ENCODE measurements around the gene SHROOM2. TPM values are rescaled to one million over a fixed set of nuclear protein-coding genes. Genes with fewer than 3 reads are reported as not detected.

Gene SHROOM2
- total and polyA plus RNA-seq, 10 donors, result 0.21 to 3.7 (median 1.6) TPM

- Histone ChIP-seq H3K4me1 (no peaks in the 10 kb centered on the region), H3K36me3 (no peaks in the 10 kb centered on the region), H3K4me3 (no peak overlapping the region), H3K27me3 (replicated peaks in 1 of 7) (peaks cover 0 to 7% (median 0%) of the 10 kb centered on the region in 7 donors), H3K9me3 (no peaks in the 10 kb centered on the region), H3K27ac (no peak overlapping the region)
- intact Hi-C loops (cut with DNase I; ENCODE audit: low total_unique reads), result no loop called here
- no peak for DNase-seq
- TF ChIP-seq POLR2AphosphoS5 (IDR thresholded peaks at IDR 0.05), result no peak
- TF ChIP-seq, protein P1, sequence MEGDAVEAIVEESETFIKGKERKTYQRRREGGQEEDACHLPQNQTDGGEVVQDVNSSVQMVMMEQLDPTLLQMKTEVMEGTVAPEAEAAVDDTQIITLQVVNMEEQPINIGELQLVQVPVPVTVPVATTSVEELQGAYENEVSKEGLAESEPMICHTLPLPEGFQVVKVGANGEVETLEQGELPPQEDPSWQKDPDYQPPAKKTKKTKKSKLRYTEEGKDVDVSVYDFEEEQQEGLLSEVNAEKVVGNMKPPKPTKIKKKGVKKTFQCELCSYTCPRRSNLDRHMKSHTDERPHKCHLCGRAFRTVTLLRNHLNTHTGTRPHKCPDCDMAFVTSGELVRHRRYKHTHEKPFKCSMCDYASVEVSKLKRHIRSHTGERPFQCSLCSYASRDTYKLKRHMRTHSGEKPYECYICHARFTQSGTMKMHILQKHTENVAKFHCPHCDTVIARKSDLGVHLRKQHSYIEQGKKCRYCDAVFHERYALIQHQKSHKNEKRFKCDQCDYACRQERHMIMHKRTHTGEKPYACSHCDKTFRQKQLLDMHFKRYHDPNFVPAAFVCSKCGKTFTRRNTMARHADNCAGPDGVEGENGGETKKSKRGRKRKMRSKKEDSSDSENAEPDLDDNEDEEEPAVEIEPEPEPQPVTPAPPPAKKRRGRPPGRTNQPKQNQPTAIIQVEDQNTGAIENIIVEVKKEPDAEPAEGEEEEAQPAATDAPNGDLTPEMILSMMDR (IDR thresholded peaks at IDR 0.05 in 8 of 11, conservative IDR thresholded peaks at IDR 0.05 in 3 of 11), result no peak
- TF ChIP-seq POLR2A (IDR thresholded peaks at IDR 0.05), result no peak
- 85 to 95% (median 93%) methylated on average over 4 to 8 of the region's 8 CpGs for WGBS, 5 donors
Measured at GRCh38 chrX:9825966-9826365, 39.7 kb downstream of the SHROOM2 start.

- peaks cover 0 to 4% (median 0%) of the 10 kb centered on the region in 7 donors for H3K27me3 ChIP-seq (replicated peaks in 1 of 7)
- DNase-seq, result no peak
- H3K9me3 ChIP-seq, result no peaks in the 10 kb centered on the region
- H3K4me3 ChIP-seq, result no peak overlapping the region
- no peaks in the 10 kb centered on the region for H3K36me3 ChIP-seq
- peaks cover 0 to 3% (median 0%) of the 10 kb centered on the region in 6 donors for H3K4me1 ChIP-seq
- intact Hi-C loops (cut with DNase I; ENCODE audit: low total_unique reads), result no loop called here
- no peak overlapping the region for H3K27ac ChIP-seq
- WGBS, 5 donors, result 72 to 83% (median 82%) methylated on average over 11 to 14 of the region's 14 CpGs
- TF ChIP-seq POLR2AphosphoS5 (IDR thresholded peaks at IDR 0.05) (no peak), POLR2A (IDR thresholded peaks at IDR 0.05) (no peak)
- TF ChIP-seq, protein P1 (IDR thresholded peaks at IDR 0.05 in 8 of 11, conservative IDR thresholded peaks at IDR 0.05 in 3 of 11), result no peak
Measured at GRCh38 chrX:9829308-9830267, 43.4 kb downstream of the SHROOM2 start.

GRCh38 chrX:9832811-9833210 is 46.6 kb downstream of the SHROOM2 start:
- Histone ChIP-seq H3K27ac (peak overlapping the region in 4 of 8 donors; percentile 22 to 61 (median 52)), H3K4me1 (peaks cover 0 to 3% (median 0%) of the 10 kb centered on the region in 6 donors), H3K4me3 (peak overlapping the region in 1 of 8 donors; percentile 21), H3K27me3 (replicated peaks in 1 of 7) (no peaks in the 10 kb centered on the region), H3K9me3 (no peaks in the 10 kb centered on the region), H3K36me3 (no peaks in the 10 kb centered on the region)
- no peak for DNase-seq
- intact Hi-C loops (cut with DNase I; ENCODE audit: low total_unique reads), result no loop called here
- TF ChIP-seq POLR2AphosphoS5 (IDR thresholded peaks at IDR 0.05), result peak in 1 of 3 donors; percentile 29
- TF ChIP-seq POLR2A (IDR thresholded peaks at IDR 0.05), result no peak
- TF ChIP-seq, protein P1 (IDR thresholded peaks at IDR 0.05 in 8 of 11, conservative IDR thresholded peaks at IDR 0.05 in 3 of 11), result no peak
- 10 to 55% (median 28%) methylated on average over 6 of the region's 6 CpGs for WGBS, 5 donors

DNA sequence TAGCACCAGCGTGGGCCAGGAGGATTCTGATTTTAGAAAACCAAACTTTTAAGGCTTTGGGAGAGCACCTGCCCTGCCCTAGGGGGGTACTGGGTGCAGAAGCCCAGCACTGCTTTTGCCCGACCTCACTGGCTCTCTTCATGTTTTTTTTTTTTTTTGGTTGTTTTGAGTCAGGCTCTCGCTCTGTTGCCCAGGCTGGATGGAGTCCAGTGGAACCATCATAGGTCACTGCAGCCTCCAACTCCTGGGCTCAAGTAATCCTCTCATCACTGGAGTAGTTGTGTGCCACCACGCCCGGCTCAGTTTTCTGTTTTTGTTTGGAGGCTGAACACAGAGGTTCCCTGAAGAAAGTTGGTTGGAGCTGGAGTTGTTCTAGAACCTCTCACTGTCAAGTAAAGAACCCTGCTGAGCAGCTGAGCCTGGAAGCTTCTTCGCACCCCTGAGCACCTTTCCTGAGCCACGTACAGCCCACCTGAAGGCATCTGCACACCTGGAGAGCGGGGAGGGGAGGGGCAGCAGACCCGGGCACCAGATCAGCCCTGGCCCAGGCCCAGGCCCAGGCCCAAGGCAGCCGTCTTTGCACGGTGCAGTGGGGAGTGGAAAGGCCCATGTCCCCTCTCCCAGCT is 49.5 kb downstream of the SHROOM2 start:
- Histone ChIP-seq H3K9me3 (no peaks in the 10 kb centered on the region), H3K4me1 (peaks cover 0 to 3% (median 0%) of the 10 kb centered on the region in 6 donors), H3K36me3 (no peaks in the 10 kb centered on the region), H3K4me3 (no peak overlapping the region), H3K27me3 (replicated peaks in 1 of 7) (no peaks in the 10 kb centered on the region), H3K27ac (no peak overlapping the region)
- DNase-seq, result no peak
- no peak for TF ChIP-seq POLR2A (IDR thresholded peaks at IDR 0.05)
- no peak for TF ChIP-seq POLR2AphosphoS5 (IDR thresholded peaks at IDR 0.05)
- TF ChIP-seq, protein P1 (IDR thresholded peaks at IDR 0.05 in 8 of 11, conservative IDR thresholded peaks at IDR 0.05 in 3 of 11), result no peak
- 76 to 92% (median 82%) methylated on average over 9 to 11 of the region's 11 CpGs for WGBS, 5 donors
- intact Hi-C loops (cut with DNase I; ENCODE audit: low total_unique reads), result no loop called here
